Vagina (tissue), 2 donors: Measurements from ENCODE around the gene ACACA.

Experiments used
- POLR2A ChIP-seq, 2 donors: fragments of 450-650 bp; IDR thresholded peaks; one replicate each; pipeline ENCODE4 v1.6.1; 2017; ENCODE audit warnings: antibody characterized with exemption in 2 of 2, mild to moderate bottlenecking in 2 of 2, moderate library complexity in 2 of 2
- POLR2AphosphoS5 ChIP-seq, 2 donors: sonication (generic); formaldehyde crosslinking; IDR thresholded peaks; one replicate each; pipeline ENCODE4 v1.9.0; 2017; ENCODE audit warnings: antibody characterized with exemption in 2 of 2, mild to moderate bottlenecking in 2 of 2, low read depth in 1 of 2; ENCODE audit not compliant: insufficient read depth in 1 of 2
- TF ChIP-seq, protein P1 (sequence below), 3 experiments: fragments of 450-650 bp in 2 of 3; fragments of 200-600 bp in 1 of 3; sonication (generic) in 1 of 3; IDR thresholded peaks; one replicate each; pipeline ENCODE4 v1.5.1; 2017 to 2019; ENCODE audit warnings: antibody characterized with exemption in 3 of 3, mild to moderate bottlenecking in 2 of 3, moderate library complexity in 2 of 3

DNA sequence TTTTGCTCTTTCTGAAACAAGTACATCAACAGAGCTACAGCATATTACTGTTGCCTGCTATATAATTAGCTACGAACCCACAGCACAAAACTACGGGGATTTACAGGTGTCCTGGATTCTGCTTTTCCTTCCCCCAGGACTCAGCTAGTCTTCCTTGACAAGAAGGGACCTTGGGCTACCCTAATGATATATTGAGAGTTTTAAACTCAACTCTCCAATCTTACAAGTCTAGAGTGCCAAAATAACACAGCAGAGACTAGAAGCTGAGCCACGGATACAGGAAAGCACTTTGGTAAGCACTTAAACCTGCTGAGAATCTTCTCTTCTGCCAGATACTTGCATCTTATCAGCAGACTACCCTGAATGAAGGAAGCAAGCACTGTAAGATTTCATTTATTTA lies 192.2 kb downstream of the ACACA start:
- TF ChIP-seq, protein P1, sequence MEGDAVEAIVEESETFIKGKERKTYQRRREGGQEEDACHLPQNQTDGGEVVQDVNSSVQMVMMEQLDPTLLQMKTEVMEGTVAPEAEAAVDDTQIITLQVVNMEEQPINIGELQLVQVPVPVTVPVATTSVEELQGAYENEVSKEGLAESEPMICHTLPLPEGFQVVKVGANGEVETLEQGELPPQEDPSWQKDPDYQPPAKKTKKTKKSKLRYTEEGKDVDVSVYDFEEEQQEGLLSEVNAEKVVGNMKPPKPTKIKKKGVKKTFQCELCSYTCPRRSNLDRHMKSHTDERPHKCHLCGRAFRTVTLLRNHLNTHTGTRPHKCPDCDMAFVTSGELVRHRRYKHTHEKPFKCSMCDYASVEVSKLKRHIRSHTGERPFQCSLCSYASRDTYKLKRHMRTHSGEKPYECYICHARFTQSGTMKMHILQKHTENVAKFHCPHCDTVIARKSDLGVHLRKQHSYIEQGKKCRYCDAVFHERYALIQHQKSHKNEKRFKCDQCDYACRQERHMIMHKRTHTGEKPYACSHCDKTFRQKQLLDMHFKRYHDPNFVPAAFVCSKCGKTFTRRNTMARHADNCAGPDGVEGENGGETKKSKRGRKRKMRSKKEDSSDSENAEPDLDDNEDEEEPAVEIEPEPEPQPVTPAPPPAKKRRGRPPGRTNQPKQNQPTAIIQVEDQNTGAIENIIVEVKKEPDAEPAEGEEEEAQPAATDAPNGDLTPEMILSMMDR (IDR thresholded peaks at IDR 0.05) = no peak
- no peak for TF ChIP-seq POLR2AphosphoS5 (IDR thresholded peaks at IDR 0.05; ENCODE audit: insufficient read depth in 1 of 2, low read depth in 1 of 2)
- TF ChIP-seq POLR2A (IDR thresholded peaks at IDR 0.05) = no peak
